ENCODE data around the gene LAMA1.

- TF ChIP-seq, protein P1, sequence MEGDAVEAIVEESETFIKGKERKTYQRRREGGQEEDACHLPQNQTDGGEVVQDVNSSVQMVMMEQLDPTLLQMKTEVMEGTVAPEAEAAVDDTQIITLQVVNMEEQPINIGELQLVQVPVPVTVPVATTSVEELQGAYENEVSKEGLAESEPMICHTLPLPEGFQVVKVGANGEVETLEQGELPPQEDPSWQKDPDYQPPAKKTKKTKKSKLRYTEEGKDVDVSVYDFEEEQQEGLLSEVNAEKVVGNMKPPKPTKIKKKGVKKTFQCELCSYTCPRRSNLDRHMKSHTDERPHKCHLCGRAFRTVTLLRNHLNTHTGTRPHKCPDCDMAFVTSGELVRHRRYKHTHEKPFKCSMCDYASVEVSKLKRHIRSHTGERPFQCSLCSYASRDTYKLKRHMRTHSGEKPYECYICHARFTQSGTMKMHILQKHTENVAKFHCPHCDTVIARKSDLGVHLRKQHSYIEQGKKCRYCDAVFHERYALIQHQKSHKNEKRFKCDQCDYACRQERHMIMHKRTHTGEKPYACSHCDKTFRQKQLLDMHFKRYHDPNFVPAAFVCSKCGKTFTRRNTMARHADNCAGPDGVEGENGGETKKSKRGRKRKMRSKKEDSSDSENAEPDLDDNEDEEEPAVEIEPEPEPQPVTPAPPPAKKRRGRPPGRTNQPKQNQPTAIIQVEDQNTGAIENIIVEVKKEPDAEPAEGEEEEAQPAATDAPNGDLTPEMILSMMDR (conservative IDR thresholded peaks at IDR 0.05; ENCODE audit: low read depth, low read length), result no peak
- TF ChIP-seq EZH2 (IDR thresholded peaks at IDR 0.05; ENCODE audit: low read length, unreplicated experiment), result no peak
- TF ChIP-seq EZH2phosphoT487 (IDR thresholded peaks at IDR 0.05; ENCODE audit: borderline replicate concordance, low read length), result no peak
These were observed 162.3 kb downstream of the LAMA1 start for GRCh38 chr18:6955304-6955703.
